ENCODE results near the gene GLIS2. TPM values are rescaled to one million over a fixed set of nuclear protein-coding genes. Genes with fewer than 3 reads are reported as not detected.
A peak's percentile ranks its signal among the peaks of the same experiment; 100 is the strongest.

GLIS2 gene
- total RNA-seq, 1 experiment from 2014 or later = 18.2 TPM

DNA sequence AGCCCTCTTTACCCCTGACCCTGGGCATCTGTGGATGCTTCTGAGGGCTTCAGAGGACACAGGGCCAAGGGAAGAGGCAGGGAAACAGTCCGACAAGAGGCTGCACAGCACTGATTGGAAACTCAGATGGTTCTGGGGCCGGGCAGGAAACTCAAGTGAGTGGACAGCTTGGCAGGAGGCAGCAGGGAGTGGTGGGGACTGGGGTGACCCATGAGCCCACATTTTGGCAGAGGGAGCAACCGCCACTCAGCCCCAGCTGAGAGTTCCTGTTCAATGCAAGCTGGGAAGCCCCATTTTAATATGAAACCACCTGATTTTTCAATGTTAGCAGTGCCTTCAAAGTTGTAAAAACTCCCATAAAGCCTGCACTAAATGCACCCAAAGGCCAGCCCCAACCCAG is 54.3 kb downstream of the GLIS2 start (continued):
- TF ChIP-seq, protein P1, sequence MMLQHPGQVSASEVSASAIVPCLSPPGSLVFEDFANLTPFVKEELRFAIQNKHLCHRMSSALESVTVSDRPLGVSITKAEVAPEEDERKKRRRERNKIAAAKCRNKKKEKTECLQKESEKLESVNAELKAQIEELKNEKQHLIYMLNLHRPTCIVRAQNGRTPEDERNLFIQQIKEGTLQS (IDR thresholded peaks at IDR 0.05) = no peak
- TF ChIP-seq POLR2AphosphoS5 (IDR thresholded peaks at IDR 0.05; ENCODE audit: low read depth, low read length) (no peak), EZH2phosphoT487 (IDR thresholded peaks at IDR 0.05; ENCODE audit: borderline replicate concordance) (no peak), FOSL1 (IDR thresholded peaks at IDR 0.05; ENCODE audit: low read depth) (no peak), JUND (IDR thresholded peaks at IDR 0.05) (no peak), YY1 (IDR thresholded peaks at IDR 0.05; ENCODE audit: extremely low read depth, insufficient replicate concordance, low read depth, low read length) (no peak)

DNA sequence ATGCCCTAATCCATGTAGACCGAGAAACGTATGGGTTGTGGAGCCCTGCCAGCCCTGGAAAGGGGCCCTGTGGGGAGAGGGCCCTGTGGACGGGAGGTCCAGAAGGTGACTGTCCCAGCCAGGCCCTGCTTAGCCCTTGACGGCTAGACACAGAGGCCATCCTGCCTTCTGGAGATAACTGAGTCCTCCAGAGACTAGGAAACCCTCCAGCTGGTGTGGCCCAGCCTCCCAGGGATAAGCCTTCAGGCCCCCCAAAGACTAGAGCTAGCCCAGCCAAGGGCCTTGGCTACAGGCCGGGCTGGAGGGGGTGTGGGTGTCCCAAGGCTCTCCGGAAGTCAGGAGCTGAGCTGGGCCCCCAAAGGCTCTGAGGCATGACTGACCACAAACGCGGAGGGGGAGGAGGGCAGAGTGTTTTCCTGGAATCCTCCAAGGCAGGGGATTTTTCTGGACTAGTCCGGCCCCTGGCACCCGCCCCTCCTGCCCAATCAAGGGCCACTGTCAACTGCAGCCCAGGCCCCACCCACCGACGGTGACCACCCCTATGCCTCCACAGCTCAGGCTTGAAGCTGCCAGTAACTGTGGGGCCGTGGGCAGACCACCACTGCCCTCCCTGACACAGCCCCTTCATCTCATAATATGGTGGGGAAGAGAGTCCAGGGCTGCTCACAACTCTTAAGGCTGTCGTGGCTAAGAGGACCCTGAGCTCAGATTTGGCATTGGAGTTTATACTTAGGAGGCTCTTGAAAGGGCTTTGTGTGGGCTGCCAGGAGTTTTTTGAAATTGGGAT is 54.9 kb downstream of the GLIS2 start:
- ChIA-PET RAD21 (ENCODE audit: low non-redundant PET in 1 of 2, low total read pairs in 2 of 2, uncharacterized antibody in 2 of 2, unreplicated experiment in 2 of 2) (no interaction called here), CTCF (interaction anchor here (0.7 kb wide), 1 partner anchor 32 kb away, joined by 3 read pairs; no protein-coding TSS in a partner anchor), POLR2A (no interaction called here)
- intact Hi-C loops (cut with micrococcal nuclease) = no loop called here
- H3K9me2 ChIP-seq (ENCODE audit: insufficient read depth) = no peaks in the 10 kb centered on the region
- no TSS peak for BruUV-seq (replicated peaks)
- H2AFZ ChIP-seq (ENCODE audit: low read depth, low read length, poor library complexity, severe bottlenecking) = no peak overlapping the region
- no peaks in the 10 kb centered on the region for H3K27me3 ChIP-seq (ENCODE audit: insufficient read depth, low read length)
- DNase-seq (ENCODE audit: low read depth, low spot score) = no peak
- peaks cover 42 to 76% of the 10 kb centered on the region in 2 experiments for H3K4me1 ChIP-seq (ENCODE audit: control insufficient read depth in 1 of 2, insufficient read depth in 2 of 2, low read length in 2 of 2)
- peak overlapping the region; percentile 70; the same call in 1 of the 2 replicates for H3K9ac ChIP-seq (ENCODE audit: low read length)
- no peak overlapping the region for H3K27ac ChIP-seq (ENCODE audit: low read depth, low read length)
- H3K4me3 ChIP-seq (replicated peaks in 1 of 2; ENCODE audit: low read depth in 1 of 2, low read length in 2 of 2) = no peak overlapping the region
- TF ChIP-seq YY1 (IDR thresholded peaks at IDR 0.05; ENCODE audit: extremely low read depth, insufficient replicate concordance, low read depth, low read length) (no peak), JUND (IDR thresholded peaks at IDR 0.05) (no peak), CBX3 (IDR thresholded peaks at IDR 0.05; ENCODE audit: low read depth) (no peak), POLR2A (IDR thresholded peaks at IDR 0.05; ENCODE audit: borderline replicate concordance, extremely low read depth, insufficient read depth, insufficient read length) (no peak), EGR1 (IDR thresholded peaks at IDR 0.05; ENCODE audit: low read depth) (no peak), ELF1 (IDR thresholded peaks at IDR 0.05; ENCODE audit: borderline replicate concordance, low read depth) (no peak), SP1 (IDR thresholded peaks at IDR 0.05; ENCODE audit: low read depth) (no peak), RAD21 (IDR thresholded peaks at IDR 0.05; ENCODE audit: low read depth) (no peak), TCF7L2 (IDR thresholded peaks at IDR 0.05; ENCODE audit: borderline replicate concordance, extremely low read depth, insufficient read depth, insufficient read length) (no peak), SRF (IDR thresholded peaks at IDR 0.05; ENCODE audit: low read depth) (no peak), ZFX (IDR thresholded peaks at IDR 0.05) (no peak), FOSL1 (IDR thresholded peaks at IDR 0.05; ENCODE audit: low read depth) (no peak)
- TF ChIP-seq, protein P2, sequence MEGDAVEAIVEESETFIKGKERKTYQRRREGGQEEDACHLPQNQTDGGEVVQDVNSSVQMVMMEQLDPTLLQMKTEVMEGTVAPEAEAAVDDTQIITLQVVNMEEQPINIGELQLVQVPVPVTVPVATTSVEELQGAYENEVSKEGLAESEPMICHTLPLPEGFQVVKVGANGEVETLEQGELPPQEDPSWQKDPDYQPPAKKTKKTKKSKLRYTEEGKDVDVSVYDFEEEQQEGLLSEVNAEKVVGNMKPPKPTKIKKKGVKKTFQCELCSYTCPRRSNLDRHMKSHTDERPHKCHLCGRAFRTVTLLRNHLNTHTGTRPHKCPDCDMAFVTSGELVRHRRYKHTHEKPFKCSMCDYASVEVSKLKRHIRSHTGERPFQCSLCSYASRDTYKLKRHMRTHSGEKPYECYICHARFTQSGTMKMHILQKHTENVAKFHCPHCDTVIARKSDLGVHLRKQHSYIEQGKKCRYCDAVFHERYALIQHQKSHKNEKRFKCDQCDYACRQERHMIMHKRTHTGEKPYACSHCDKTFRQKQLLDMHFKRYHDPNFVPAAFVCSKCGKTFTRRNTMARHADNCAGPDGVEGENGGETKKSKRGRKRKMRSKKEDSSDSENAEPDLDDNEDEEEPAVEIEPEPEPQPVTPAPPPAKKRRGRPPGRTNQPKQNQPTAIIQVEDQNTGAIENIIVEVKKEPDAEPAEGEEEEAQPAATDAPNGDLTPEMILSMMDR (IDR thresholded peaks at IDR 0.05 in 2 of 3, conservative IDR thresholded peaks at IDR 0.05 in 1 of 3; ENCODE audit: borderline replicate concordance in 1 of 3, insufficient read depth in 1 of 3, low read depth in 2 of 3, low read length in 2 of 3) = no peak
- TF ChIP-seq, protein P1 (IDR thresholded peaks at IDR 0.05) = no peak
- no peaks in the 10 kb centered on the region for H3K36me3 ChIP-seq (ENCODE audit: control insufficient read depth in 1 of 2, insufficient read depth in 2 of 2, low read length in 2 of 2)
- ATAC-seq = no peak
- no peaks in the 10 kb centered on the region for H3K9me3 ChIP-seq (ENCODE audit: control insufficient read depth in 1 of 2, insufficient read depth in 1 of 2, low read depth in 1 of 2, low read length in 2 of 2)
- peak overlapping the region; percentile 99 for H3K4me2 ChIP-seq (ENCODE audit: low read length)
- H3K79me2 ChIP-seq (ENCODE audit: insufficient read depth, low read length) = peaks cover 14% of the 10 kb centered on the region; the same call in 1 of the 2 replicates
- H4K20me1 ChIP-seq (ENCODE audit: insufficient read depth) = no peaks in the 10 kb centered on the region
